ENCODE data around the gene KEAP1. TPM values are rescaled to one million over a fixed set of nuclear protein-coding genes. Genes with fewer than 3 reads are reported as not detected.

The KEAP1 gene
- polyA plus RNA-seq, 1 donor from 2014 or later, result 39.0 TPM

DNA sequence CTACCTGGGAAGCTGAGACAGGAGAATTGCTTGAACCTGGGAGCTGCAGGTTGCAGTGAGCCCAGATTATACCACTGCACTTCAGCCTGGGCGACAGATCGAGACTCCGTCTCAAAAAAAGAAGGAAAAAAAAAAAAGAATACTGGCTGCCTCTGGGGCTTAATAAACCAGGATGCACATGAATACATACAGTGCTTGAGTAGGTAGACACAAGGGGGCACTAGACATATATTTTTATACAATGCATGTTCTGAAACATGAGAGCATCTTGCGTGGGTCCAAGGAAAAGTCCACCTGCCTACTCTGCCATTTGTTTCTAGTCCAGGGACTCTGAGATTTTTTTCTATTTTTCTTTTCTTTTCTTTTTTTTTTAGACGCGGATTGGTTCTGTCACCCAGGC is 31.2 kb downstream of the KEAP1 start:
- no peak overlapping the region for H3K4me3 ChIP-seq (ENCODE audit: low read length)
- H3F3A ChIP-seq (ENCODE audit: insufficient read depth, low read length, poor library complexity, severe bottlenecking), result no peaks in the 10 kb centered on the region
- no peaks in the 10 kb centered on the region for H3K79me2 ChIP-seq (replicated peaks; ENCODE audit: insufficient read depth, low read length)
- TF ChIP-seq, protein P1, sequence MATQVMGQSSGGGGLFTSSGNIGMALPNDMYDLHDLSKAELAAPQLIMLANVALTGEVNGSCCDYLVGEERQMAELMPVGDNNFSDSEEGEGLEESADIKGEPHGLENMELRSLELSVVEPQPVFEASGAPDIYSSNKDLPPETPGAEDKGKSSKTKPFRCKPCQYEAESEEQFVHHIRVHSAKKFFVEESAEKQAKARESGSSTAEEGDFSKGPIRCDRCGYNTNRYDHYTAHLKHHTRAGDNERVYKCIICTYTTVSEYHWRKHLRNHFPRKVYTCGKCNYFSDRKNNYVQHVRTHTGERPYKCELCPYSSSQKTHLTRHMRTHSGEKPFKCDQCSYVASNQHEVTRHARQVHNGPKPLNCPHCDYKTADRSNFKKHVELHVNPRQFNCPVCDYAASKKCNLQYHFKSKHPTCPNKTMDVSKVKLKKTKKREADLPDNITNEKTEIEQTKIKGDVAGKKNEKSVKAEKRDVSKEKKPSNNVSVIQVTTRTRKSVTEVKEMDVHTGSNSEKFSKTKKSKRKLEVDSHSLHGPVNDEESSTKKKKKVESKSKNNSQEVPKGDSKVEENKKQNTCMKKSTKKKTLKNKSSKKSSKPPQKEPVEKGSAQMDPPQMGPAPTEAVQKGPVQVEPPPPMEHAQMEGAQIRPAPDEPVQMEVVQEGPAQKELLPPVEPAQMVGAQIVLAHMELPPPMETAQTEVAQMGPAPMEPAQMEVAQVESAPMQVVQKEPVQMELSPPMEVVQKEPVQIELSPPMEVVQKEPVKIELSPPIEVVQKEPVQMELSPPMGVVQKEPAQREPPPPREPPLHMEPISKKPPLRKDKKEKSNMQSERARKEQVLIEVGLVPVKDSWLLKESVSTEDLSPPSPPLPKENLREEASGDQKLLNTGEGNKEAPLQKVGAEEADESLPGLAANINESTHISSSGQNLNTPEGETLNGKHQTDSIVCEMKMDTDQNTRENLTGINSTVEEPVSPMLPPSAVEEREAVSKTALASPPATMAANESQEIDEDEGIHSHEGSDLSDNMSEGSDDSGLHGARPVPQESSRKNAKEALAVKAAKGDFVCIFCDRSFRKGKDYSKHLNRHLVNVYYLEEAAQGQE (IDR thresholded peaks at IDR 0.05; ENCODE audit: borderline replicate concordance), result no peak
- TF ChIP-seq MXI1 (conservative IDR thresholded peaks at IDR 0.05; ENCODE audit: poor library complexity, severe bottlenecking) (no peak), EP300 (conservative IDR thresholded peaks at IDR 0.05; ENCODE audit: poor library complexity, severe bottlenecking) (no peak), EZH2 (IDR thresholded peaks at IDR 0.05; ENCODE audit: borderline replicate concordance, insufficient read depth, low read length, poor library complexity, severe bottlenecking) (no peak), RAD21 (conservative IDR thresholded peaks at IDR 0.05) (peak; percentile 26), SMC3 (conservative IDR thresholded peaks at IDR 0.05; ENCODE audit: poor library complexity) (peak; percentile 32)
- TF ChIP-seq, protein P2, sequence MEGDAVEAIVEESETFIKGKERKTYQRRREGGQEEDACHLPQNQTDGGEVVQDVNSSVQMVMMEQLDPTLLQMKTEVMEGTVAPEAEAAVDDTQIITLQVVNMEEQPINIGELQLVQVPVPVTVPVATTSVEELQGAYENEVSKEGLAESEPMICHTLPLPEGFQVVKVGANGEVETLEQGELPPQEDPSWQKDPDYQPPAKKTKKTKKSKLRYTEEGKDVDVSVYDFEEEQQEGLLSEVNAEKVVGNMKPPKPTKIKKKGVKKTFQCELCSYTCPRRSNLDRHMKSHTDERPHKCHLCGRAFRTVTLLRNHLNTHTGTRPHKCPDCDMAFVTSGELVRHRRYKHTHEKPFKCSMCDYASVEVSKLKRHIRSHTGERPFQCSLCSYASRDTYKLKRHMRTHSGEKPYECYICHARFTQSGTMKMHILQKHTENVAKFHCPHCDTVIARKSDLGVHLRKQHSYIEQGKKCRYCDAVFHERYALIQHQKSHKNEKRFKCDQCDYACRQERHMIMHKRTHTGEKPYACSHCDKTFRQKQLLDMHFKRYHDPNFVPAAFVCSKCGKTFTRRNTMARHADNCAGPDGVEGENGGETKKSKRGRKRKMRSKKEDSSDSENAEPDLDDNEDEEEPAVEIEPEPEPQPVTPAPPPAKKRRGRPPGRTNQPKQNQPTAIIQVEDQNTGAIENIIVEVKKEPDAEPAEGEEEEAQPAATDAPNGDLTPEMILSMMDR (IDR thresholded peaks at IDR 0.05; ENCODE audit: poor library complexity, severe bottlenecking), result peak; percentile 54
- H3K9me2 ChIP-seq (ENCODE audit: insufficient read depth, low read length), result no peaks in the 10 kb centered on the region
- no peaks in the 10 kb centered on the region for H3K27me3 ChIP-seq (ENCODE audit: insufficient read depth, low read depth, low read length)
- no peaks in the 10 kb centered on the region for H3K36me3 ChIP-seq (ENCODE audit: insufficient read depth, low read length)
- no peak overlapping the region for H3K27ac ChIP-seq (ENCODE audit: low read length)
- H2AFZ ChIP-seq (ENCODE audit: low read depth, low read length), result no peak overlapping the region
- no peak overlapping the region for H3K9ac ChIP-seq (ENCODE audit: low read length)
- no peak overlapping the region for H3K4me2 ChIP-seq (ENCODE audit: low read length)
- H3K9me3 ChIP-seq (ENCODE audit: low read length), result no peaks in the 10 kb centered on the region
- no peaks in the 10 kb centered on the region for H4K20me1 ChIP-seq (ENCODE audit: insufficient read depth)

DNA sequence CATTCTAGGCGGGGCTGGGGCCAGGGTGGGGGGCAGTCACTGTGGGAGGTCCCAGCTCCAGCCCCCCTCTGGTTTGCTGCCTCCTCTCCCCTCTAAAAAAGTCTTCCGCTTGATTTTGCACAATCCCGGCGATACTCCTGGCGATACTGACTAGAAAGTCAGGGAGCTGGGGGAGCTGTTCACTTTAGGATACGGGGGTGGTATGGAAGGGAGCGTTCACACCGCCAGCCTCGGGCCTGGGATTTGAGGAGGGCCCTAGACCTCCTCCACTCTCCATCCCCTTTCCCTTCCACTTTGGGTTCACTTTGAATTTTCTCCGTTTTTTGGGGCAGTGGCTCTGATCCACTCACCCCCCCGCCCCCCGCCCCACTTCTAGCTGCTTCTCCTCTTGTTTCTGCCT is 35.0 kb downstream of the KEAP1 start:
- H3K27me3 ChIP-seq (ENCODE audit: insufficient read depth, low read depth, low read length), result no peaks in the 10 kb centered on the region
- no peaks in the 10 kb centered on the region for H3K9me3 ChIP-seq (ENCODE audit: low read length)
- no peak overlapping the region for H3K9ac ChIP-seq (ENCODE audit: low read length)
- H3K36me3 ChIP-seq (ENCODE audit: insufficient read depth, low read length), result no peaks in the 10 kb centered on the region
- no peaks in the 10 kb centered on the region for H3K79me2 ChIP-seq (replicated peaks; ENCODE audit: insufficient read depth, low read length)
- no peak for TF ChIP-seq RAD21 (conservative IDR thresholded peaks at IDR 0.05)
- TF ChIP-seq SMC3 (conservative IDR thresholded peaks at IDR 0.05; ENCODE audit: poor library complexity), result no peak
- no peak for TF ChIP-seq EP300 (conservative IDR thresholded peaks at IDR 0.05; ENCODE audit: poor library complexity, severe bottlenecking)
- TF ChIP-seq, protein P2 (IDR thresholded peaks at IDR 0.05; ENCODE audit: poor library complexity, severe bottlenecking), result no peak
- TF ChIP-seq POLR2AphosphoS5 (IDR thresholded peaks at IDR 0.05), result no peak
- TF ChIP-seq MXI1 (conservative IDR thresholded peaks at IDR 0.05; ENCODE audit: poor library complexity, severe bottlenecking), result no peak
- no peak for TF ChIP-seq TAF1 (IDR thresholded peaks at IDR 0.05; ENCODE audit: low read depth)
- TF ChIP-seq, protein P1 (IDR thresholded peaks at IDR 0.05; ENCODE audit: borderline replicate concordance), result no peak
- no peak for TF ChIP-seq EZH2 (IDR thresholded peaks at IDR 0.05; ENCODE audit: borderline replicate concordance, insufficient read depth, low read length, poor library complexity, severe bottlenecking)
- H3K27ac ChIP-seq (ENCODE audit: low read length), result no peak overlapping the region
- no peaks in the 10 kb centered on the region for H4K20me1 ChIP-seq (ENCODE audit: insufficient read depth)
- no peaks in the 10 kb centered on the region for H3F3A ChIP-seq (ENCODE audit: insufficient read depth, low read length, poor library complexity, severe bottlenecking)
- no peak overlapping the region for H2AFZ ChIP-seq (ENCODE audit: low read depth, low read length)
- H3K4me3 ChIP-seq (ENCODE audit: low read length), result no peak overlapping the region
- H3K4me2 ChIP-seq (ENCODE audit: low read length), result no peak overlapping the region
- H3K9me2 ChIP-seq (ENCODE audit: insufficient read depth, low read length), result no peaks in the 10 kb centered on the region

Measured in neural cell (in vitro differentiated cells).